ENCODE results near the gene UBFD1.

DNA sequence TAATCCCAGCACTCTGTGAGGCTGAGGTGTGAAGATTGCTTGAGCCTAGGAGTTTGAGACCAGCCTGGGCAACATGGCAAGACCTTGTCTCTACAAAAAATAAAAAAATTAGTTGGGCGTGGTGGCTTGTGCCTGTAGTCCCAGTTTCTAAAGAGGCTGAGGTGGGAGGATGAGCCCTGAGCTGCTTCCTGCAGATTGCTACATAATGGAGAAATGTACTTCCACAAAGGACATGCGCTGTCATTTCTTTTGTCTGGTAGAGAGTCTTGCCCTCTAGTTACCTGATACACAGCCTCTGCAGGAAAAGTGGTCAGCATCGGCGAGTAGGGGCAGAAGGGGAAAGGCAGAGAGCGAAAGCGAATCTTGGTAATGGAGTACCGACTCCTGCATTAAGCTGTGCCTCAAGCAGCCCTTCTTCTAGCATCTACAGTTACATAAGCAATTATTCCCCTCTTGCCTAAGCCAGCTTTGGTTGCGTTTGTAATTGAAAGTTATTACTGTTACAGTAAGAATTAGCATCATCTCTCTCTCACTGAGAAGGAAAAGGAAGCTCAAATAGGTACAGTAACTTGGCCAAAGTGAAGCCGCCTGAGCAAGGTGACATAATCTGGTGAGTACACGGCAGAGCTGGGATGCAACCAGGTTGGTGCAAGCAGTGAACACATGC, 28.8 kb upstream of the UBFD1 start:
- TF ChIP-seq CBX8 (IDR thresholded peaks at IDR 0.05; ENCODE audit: borderline replicate concordance, low read depth, low read length) (no peak), JUND (IDR thresholded peaks at IDR 0.05; ENCODE audit: low read length) (no peak), CBX5 (IDR thresholded peaks at IDR 0.05; ENCODE audit: low read depth, low read length) (no peak), GTF2F1 (IDR thresholded peaks at IDR 0.05; ENCODE audit: borderline replicate concordance, low read depth, low read length) (no peak), CREB1 (IDR thresholded peaks at IDR 0.05) (no peak), YY1 (IDR thresholded peaks at IDR 0.05; ENCODE audit: low read depth, low read length) (no peak), POLR2A (IDR thresholded peaks at IDR 0.05; ENCODE audit: control extremely low read depth in 1 of 2, low read depth in 2 of 2, low read length in 2 of 2) (no peak), HDAC2 (IDR thresholded peaks at IDR 0.05; ENCODE audit: borderline replicate concordance in 1 of 2, low read depth in 2 of 2, low read length in 2 of 2) (no peak), NRF1 (IDR thresholded peaks at IDR 0.05; ENCODE audit: low read depth, low read length) (no peak), KDM5A (IDR thresholded peaks at IDR 0.05; ENCODE audit: low read length) (no peak)
- TF ChIP-seq, protein P1, sequence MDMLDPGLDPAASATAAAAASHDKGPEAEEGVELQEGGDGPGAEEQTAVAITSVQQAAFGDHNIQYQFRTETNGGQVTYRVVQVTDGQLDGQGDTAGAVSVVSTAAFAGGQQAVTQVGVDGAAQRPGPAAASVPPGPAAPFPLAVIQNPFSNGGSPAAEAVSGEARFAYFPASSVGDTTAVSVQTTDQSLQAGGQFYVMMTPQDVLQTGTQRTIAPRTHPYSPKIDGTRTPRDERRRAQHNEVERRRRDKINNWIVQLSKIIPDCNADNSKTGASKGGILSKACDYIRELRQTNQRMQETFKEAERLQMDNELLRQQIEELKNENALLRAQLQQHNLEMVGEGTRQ (IDR thresholded peaks at IDR 0.05; ENCODE audit: low read length) = no peak
- TF ChIP-seq, protein P2, sequence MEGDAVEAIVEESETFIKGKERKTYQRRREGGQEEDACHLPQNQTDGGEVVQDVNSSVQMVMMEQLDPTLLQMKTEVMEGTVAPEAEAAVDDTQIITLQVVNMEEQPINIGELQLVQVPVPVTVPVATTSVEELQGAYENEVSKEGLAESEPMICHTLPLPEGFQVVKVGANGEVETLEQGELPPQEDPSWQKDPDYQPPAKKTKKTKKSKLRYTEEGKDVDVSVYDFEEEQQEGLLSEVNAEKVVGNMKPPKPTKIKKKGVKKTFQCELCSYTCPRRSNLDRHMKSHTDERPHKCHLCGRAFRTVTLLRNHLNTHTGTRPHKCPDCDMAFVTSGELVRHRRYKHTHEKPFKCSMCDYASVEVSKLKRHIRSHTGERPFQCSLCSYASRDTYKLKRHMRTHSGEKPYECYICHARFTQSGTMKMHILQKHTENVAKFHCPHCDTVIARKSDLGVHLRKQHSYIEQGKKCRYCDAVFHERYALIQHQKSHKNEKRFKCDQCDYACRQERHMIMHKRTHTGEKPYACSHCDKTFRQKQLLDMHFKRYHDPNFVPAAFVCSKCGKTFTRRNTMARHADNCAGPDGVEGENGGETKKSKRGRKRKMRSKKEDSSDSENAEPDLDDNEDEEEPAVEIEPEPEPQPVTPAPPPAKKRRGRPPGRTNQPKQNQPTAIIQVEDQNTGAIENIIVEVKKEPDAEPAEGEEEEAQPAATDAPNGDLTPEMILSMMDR (IDR thresholded peaks at IDR 0.05; ENCODE audit: control extremely low read depth in 1 of 3, insufficient read depth in 1 of 3, low read depth in 1 of 3, low read length in 3 of 3) = no peak
- TF ChIP-seq, protein P3, sequence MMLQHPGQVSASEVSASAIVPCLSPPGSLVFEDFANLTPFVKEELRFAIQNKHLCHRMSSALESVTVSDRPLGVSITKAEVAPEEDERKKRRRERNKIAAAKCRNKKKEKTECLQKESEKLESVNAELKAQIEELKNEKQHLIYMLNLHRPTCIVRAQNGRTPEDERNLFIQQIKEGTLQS (IDR thresholded peaks at IDR 0.05; ENCODE audit: insufficient read depth, low read depth, low read length) = no peak
- TF ChIP-seq, protein P4, sequence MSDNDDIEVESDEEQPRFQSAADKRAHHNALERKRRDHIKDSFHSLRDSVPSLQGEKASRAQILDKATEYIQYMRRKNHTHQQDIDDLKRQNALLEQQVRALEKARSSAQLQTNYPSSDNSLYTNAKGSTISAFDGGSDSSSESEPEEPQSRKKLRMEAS (IDR thresholded peaks at IDR 0.05) = no peak

Measured in H1 (cell line).